Spleen (tissue), 11 donors: Measurements from ENCODE around the gene SHE. TPM values are rescaled to one million over a fixed set of nuclear protein-coding genes. Genes with fewer than 3 reads are reported as not detected.

Experiments used
- DNase-seq: peaks from one replicate; pipeline ENCODE4 v3.0.0-alpha.2; 2020
- H3K27ac ChIP-seq, 8 donors: fragments of 200-600 bp; sonication (generic) in 7 of 8; 1 replicate in 4 of 8; 2 replicates in 4 of 8; pipeline versions ENCODE4 v1.5.0 to v1.8.0; 2016 to 2021; ENCODE audit warnings: inconsistent platforms in 4 of 8, mild to moderate bottlenecking in 4 of 8, moderate library complexity in 1 of 8
- H3K27me3 ChIP-seq, 7 donors: fragments of 200-600 bp; sonication (generic) in 6 of 7; replicated peaks in 1 of 7; 1 replicate in 4 of 7; 2 replicates in 3 of 7; pipeline versions ENCODE4 v1.5.0 to v1.8.0; 2016 to 2021; ENCODE audit warnings: inconsistent platforms in 3 of 7, mild to moderate bottlenecking in 1 of 7
- H3K36me3 ChIP-seq, 6 donors: fragments of 200-600 bp; sonication (generic) in 5 of 6; 1 replicate in 4 of 6; 2 replicates in 2 of 6; pipeline versions ENCODE4 v1.5.0 to v1.8.0; 2016 to 2021; ENCODE audit warnings: inconsistent platforms in 2 of 6
- H3K4me1 ChIP-seq, 6 donors: fragments of 200-600 bp; sonication (generic) in 5 of 6; 1 replicate in 3 of 6; 2 replicates in 3 of 6; pipeline versions ENCODE4 v1.5.0 to v1.8.0; 2016 to 2021; ENCODE audit warnings: inconsistent platforms in 3 of 6
- H3K4me3 ChIP-seq, 8 donors: fragments of 200-600 bp; sonication (generic) in 7 of 8; 1 replicate in 4 of 8; 2 replicates in 4 of 8; pipeline versions ENCODE4 v1.5.0 to v1.8.0; 2016 to 2021; ENCODE audit warnings: inconsistent platforms in 4 of 8, mild to moderate bottlenecking in 4 of 8, moderate library complexity in 2 of 8
- H3K9me3 ChIP-seq, 8 donors: fragments of 200-600 bp; sonication (generic) in 7 of 8; 1 replicate in 4 of 8; 2 replicates in 4 of 8; pipeline versions ENCODE4 v1.5.0 to v1.8.0; 2016 to 2021; ENCODE audit warnings: inconsistent platforms in 4 of 8
- CTCF ChIP-seq, 11 experiments: fragments of 200-600 bp in 7 of 11; fragments of 450-650 bp in 4 of 11; sonication (generic) in 4 of 11; IDR thresholded peaks in 8 of 11; conservative IDR thresholded peaks in 3 of 11; 1 replicate in 7 of 11; 2 replicates in 4 of 11; pipeline versions ENCODE4 v1.4.0 to v1.8.0; 2016 to 2021; ENCODE audit warnings: antibody characterized with exemption in 11 of 11, inconsistent platforms in 4 of 11, mild to moderate bottlenecking in 1 of 11
- POLR2A ChIP-seq, 3 donors: fragments of 450-650 bp; IDR thresholded peaks; one replicate each; pipeline ENCODE4 v1.5.1; 2017; ENCODE audit warnings: antibody characterized with exemption in 3 of 3, mild to moderate bottlenecking in 1 of 3
- POLR2AphosphoS5 ChIP-seq, 3 donors: sonication (generic); formaldehyde crosslinking; IDR thresholded peaks; one replicate each; pipeline ENCODE4 v1.5.1; 2017; ENCODE audit warnings: antibody characterized with exemption in 3 of 3
- WGBS, 5 donors: extraction: QIAGEN DNeasy Blood & Tissue Kit in 3 of 5; methylation state at CpG; one replicate each; pipeline versions ENCODE4 v1.1.5 to v1.1.7; 2013 to 2018; 5-methylcytosine and 5-hydroxymethylcytosine counted together
- intact Hi-C: fragments of 100-400 bp; cut with DNase I; formaldehyde crosslinking; loops from one replicate; pipeline ENCODE4 v1.15.0; 2023; ENCODE audit warnings: low total_unique reads
- polyA plus RNA-seq, 3 donors: library from polyadenylated mRNA; stranded (reverse); fragments of 200-250 nt; gene quantifications; one replicate each; pipeline ENCODE4 v1.2.1, GENCODE V29; 2013
- total RNA-seq, 7 donors: library from RNA; depleted of rRNA in 3 of 7; stranded (reverse); fragments of >200 nt in 3 of 7; fragmentation: NEBNext Ultra II Directional in 4 of 7; extraction: Animal tissue kit (Norgen Biotek cat#: 25700) in 4 of 7; gene quantifications; one replicate each; pipeline versions ENCODE4 v1.1.0 to v1.2.1, GENCODE V29; 2016 to 2021
- donor health status: healthy with polysubstance abuse.
- donor health status: DM: no; HTN: no; CAD: no; lungs with moderate emphysema.
- donor health status: DM: no; HTN: no; CAD: no.
- donor health status: Bipolar disorder and iron deficiency.
- donor health status: healthy.
- donor health status: DM: no; HTN: no; CAD: no.
- donor health status: DM: yes; HTN: yes; CAD: no.

The SHE gene
- total and polyA plus RNA-seq, 10 donors: 8.2 to 54.7 (median 32.4) TPM

GRCh38 chr1:154519591-154519991, 17.4 kb upstream of the SHE start:
- H3K36me3 ChIP-seq: no peaks in the 10 kb centered on the region
- H3K4me3 ChIP-seq: no peak overlapping the region
- H3K4me1 ChIP-seq: peaks cover 3 to 29% (median 8%) of the 10 kb centered on the region in 6 donors
- no peaks in the 10 kb centered on the region for H3K9me3 ChIP-seq
- TF ChIP-seq POLR2AphosphoS5 (IDR thresholded peaks at IDR 0.05) (no peak), POLR2A (IDR thresholded peaks at IDR 0.05) (no peak), CTCF (IDR thresholded peaks at IDR 0.05 in 8 of 11, conservative IDR thresholded peaks at IDR 0.05 in 3 of 11) (no peak)
- no peaks in the 10 kb centered on the region for H3K27me3 ChIP-seq
- intact Hi-C loops: no loop called here
- peak; percentile 34 for DNase-seq
- peak overlapping the region in 5 of 8 donors; percentile 41 to 64 (median 60) for H3K27ac ChIP-seq
- 64 to 78% (median 74%) methylated on average over 9 of the region's 9 CpGs for WGBS, 5 donors

GRCh38 chr1:154517661-154518060, 15.4 kb upstream of the SHE start:
- Histone ChIP-seq H3K27me3 (no peaks in the 10 kb centered on the region), H3K27ac (no peak overlapping the region), H3K9me3 (no peaks in the 10 kb centered on the region), H3K4me1 (peaks cover 3 to 29% (median 8%) of the 10 kb centered on the region in 6 donors), H3K4me3 (no peak overlapping the region), H3K36me3 (no peaks in the 10 kb centered on the region)
- TF ChIP-seq POLR2A (IDR thresholded peaks at IDR 0.05): no peak
- TF ChIP-seq CTCF (IDR thresholded peaks at IDR 0.05 in 8 of 11, conservative IDR thresholded peaks at IDR 0.05 in 3 of 11): no peak
- no peak for TF ChIP-seq POLR2AphosphoS5 (IDR thresholded peaks at IDR 0.05)
- WGBS, 5 donors: 94 to 96% (median 95%) methylated on average over 11 of the region's 11 CpGs
- intact Hi-C loops: no loop called here
- peak; percentile 52 for DNase-seq

GRCh38 chr1:154514066-154514553, 11.9 kb upstream of the SHE start:
- Histone ChIP-seq H3K4me1 (peaks cover 0 to under 1% (median 0%) of the 10 kb centered on the region in 6 donors), H3K9me3 (no peaks in the 10 kb centered on the region), H3K27ac (no peak overlapping the region), H3K4me3 (no peak overlapping the region), H3K36me3 (no peaks in the 10 kb centered on the region), H3K27me3 (peaks cover 0 to 24% (median 0%) of the 10 kb centered on the region in 7 donors)
- intact Hi-C loops: no loop called here
- WGBS, 5 donors: 88 to 97% (median 89%) methylated on average over 7 of the region's 7 CpGs
- peak; percentile 20 for DNase-seq
- TF ChIP-seq POLR2AphosphoS5 (IDR thresholded peaks at IDR 0.05) (no peak), POLR2A (IDR thresholded peaks at IDR 0.05) (no peak), CTCF (IDR thresholded peaks at IDR 0.05 in 8 of 11, conservative IDR thresholded peaks at IDR 0.05 in 3 of 11) (no peak)

- 90 to 96% (median 93%) methylated on average over 3 of the region's 3 CpGs for WGBS, 5 donors
- TF ChIP-seq POLR2A (IDR thresholded peaks at IDR 0.05) (no peak), CTCF (IDR thresholded peaks at IDR 0.05 in 8 of 11, conservative IDR thresholded peaks at IDR 0.05 in 3 of 11) (no peak), POLR2AphosphoS5 (IDR thresholded peaks at IDR 0.05) (no peak)
- H3K4me3 ChIP-seq: no peak overlapping the region
- peaks cover 0 to 31% (median 0%) of the 10 kb centered on the region in 7 donors for H3K27me3 ChIP-seq
- H3K36me3 ChIP-seq: no peaks in the 10 kb centered on the region
- no peaks in the 10 kb centered on the region for H3K9me3 ChIP-seq
- no peak overlapping the region for H3K27ac ChIP-seq
- H3K4me1 ChIP-seq: no peaks in the 10 kb centered on the region
- DNase-seq: no peak
- intact Hi-C loops: no loop called here
Measured at GRCh38 chr1:154512760-154513159, 10.5 kb upstream of the SHE start.
